Activated T-helper 1 cell treated with Interleukin-2 at 50 U/mL for 16 hours (primary cell): Measurements from ENCODE around the gene LIMCH1.
"Not testable (repeated sequence)": the region's sequence is repeated elsewhere in the genome, so short reads cannot be mapped to it uniquely, and the experiment has no call there.

ENCODE experiments used
- DNase-seq: peaks from one replicate; pipeline ENCODE4 v3.0.0-alpha.2; 2020; ENCODE audit warnings: low read depth

The LIMCH1 gene, protein sequence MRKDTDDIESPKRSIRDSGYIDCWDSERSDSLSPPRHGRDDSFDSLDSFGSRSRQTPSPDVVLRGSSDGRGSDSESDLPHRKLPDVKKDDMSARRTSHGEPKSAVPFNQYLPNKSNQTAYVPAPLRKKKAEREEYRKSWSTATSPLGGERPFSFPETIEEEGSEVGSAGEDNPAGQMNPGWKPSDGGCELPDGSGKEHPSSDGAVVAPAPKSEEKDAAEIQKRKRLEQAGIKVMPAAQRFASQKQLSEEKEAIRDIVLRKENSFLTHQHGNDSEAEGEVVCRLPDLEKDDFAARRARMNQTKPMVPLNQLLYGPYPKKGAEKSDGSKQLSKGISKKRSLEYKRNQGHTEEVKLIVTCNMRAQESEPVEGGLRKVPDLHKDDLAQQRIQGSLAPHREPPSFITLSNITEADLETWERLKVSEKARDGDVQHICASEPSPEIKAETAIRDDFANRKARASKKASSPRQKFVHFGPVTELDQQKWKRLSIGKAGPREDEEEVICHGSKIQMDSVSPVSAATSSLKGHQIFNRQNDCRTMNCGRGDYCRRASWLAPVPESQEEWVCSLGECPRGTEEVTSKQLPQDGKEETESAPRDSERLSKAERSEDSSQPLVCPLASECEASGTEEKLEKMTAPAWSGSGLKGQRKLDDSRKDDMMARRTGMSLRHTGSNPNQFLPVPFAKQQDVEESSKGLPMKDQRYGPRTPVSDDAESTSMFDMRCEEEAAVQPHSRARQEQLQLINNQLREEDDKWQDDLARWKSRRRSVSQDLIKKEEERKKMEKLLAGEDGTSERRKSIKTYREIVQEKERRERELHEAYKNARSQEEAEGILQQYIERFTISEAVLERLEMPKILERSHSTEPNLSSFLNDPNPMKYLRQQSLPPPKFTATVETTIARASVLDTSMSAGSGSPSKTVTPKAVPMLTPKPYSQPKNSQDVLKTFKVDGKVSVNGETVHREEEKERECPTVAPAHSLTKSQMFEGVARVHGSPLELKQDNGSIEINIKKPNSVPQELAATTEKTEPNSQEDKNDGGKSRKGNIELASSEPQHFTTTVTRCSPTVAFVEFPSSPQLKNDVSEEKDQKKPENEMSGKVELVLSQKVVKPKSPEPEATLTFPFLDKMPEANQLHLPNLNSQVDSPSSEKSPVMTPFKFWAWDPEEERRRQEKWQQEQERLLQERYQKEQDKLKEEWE (N-terminal part only)

GRCh38 chr4:41538017-41538733, at the start of gene LIMCH1:
Gene LIMCH1 (plus strand): TSS chr4:41538157. CDS start chr4:41605996, 67,839 bp downstream.
- no peak for DNase-seq

DNA sequence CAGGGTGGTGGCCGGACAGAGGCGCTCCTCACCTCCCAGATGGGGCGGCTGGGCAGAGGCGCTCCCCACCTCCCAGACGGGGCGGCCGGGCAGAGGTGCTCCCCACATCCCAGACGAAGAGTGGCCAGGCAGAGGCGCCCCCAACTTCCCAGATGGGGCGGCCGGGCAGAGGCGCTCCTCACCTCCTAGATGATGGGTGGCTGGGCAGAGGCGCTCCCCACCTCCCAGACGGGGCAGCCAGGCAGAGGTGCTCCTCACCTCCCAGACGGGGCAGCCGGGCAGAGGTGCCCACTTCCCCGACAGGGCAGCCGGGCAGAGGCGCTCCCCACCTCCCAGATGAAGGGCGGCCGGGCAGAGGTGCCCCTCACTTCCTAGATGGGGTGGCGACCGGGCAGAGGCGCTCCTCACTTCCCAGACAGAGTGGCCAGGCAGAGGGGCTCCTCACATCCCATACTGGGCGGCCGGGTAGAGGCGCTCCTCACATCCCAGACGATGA, 46.8 kb upstream of the LIMCH1 start:
- DNase-seq = not testable (repeated sequence)

- DNase-seq = no peak
These were observed 41.0 kb upstream of the LIMCH1 start for GRCh38 chr4:41496977-41497376.

- no peak for DNase-seq
These were observed 39.8 kb upstream of the LIMCH1 start for GRCh38 chr4:41498177-41498576.

- no peak for DNase-seq
These were observed 33.7 kb upstream of the LIMCH1 start for GRCh38 chr4:41504167-41504818.

GRCh38 chr4:41505161-41505661, 32.7 kb upstream of the LIMCH1 start:
- DNase-seq = no peak

DNA sequence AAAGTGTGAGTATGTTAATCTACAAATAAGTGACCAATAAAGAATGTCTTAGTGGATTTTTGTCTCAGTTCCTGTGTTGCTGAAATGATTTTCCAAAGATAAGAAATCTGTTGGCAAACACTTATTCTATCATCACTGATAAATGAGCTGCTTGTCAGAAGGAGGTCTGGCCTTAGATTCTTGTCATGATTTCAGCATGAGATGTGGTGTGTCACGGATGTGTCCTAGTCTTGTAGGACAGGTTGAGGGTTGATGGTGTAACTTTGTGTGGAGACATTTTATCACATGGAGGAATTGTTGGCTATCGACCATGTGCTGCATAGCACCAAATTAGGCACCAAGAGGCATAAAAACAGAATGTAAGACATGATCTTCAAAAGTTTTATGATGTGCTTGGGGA, 31.8 kb upstream of the LIMCH1 start:
- no peak for DNase-seq

GRCh38 chr4:41507291-41507947, 30.5 kb upstream of the LIMCH1 start:
- no peak for DNase-seq

- DNase-seq = no peak
These were observed 28.5 kb upstream of the LIMCH1 start for GRCh38 chr4:41509451-41509866.

DNA sequence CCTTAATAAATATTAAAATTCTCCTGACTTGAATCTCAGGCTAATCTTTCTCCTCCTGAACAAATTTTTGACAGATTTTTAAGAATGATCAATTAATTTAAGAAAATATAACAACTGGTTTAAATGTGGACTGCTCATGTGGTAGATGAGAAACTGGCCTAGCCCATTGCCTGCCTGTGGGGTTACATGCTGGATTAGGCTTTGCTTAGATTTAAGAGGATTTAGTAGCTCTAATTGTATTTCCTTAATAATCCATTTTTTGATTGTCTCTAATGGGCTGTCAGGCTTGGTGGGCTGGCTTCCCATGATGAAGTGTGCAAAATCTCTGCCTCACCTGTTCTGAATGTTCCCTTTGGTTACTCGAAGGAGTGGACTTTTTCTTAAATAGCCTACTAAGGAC, 27.8 kb upstream of the LIMCH1 start:
- no peak for DNase-seq

- no peak for DNase-seq
These were observed 25.8 kb upstream of the LIMCH1 start for GRCh38 chr4:41512136-41512535.

DNA sequence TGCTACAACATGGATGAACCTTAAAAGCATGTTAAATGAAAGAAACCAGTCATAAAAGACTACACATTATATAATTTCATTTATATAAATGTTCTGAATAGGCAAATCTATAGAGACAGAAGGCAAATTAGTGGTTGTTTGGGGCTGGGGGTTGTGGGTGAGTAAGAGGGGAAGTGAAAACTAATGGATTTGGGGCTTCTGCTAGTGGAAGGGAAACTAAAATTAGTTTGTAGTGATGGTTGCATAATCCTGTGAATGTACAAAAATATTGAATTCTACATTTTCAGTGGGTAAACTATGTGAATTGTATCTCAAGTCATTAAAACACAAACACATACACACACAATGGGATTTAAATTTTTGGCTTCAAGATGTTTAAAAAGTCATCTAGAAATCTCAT, 25.4 kb upstream of the LIMCH1 start:
- DNase-seq = no peak

- DNase-seq = no peak
These were observed 23.8 kb upstream of the LIMCH1 start for GRCh38 chr4:41514169-41514568.

- no peak for DNase-seq
These were observed 23.0 kb upstream of the LIMCH1 start for GRCh38 chr4:41514766-41515481.

DNA sequence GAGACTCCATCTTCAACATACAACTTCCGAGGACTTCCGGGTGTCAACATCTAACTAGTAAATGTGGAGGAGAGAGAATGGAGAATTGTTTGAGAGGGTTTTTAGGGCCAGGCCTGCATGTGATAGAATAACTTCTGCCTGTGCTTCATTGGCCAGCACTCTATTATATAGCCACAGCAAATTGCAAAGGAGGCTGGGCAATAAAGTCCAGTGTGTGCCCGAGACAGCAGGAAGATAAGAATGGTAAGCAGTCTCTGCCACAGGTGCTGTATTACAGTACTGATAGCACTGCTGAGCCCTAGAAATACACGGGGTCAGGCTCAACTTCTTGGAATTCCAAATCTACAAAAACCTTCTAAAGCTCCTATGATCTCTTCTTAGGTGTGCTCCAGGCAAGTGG, 20.8 kb upstream of the LIMCH1 start:
- DNase-seq = no peak

DNA sequence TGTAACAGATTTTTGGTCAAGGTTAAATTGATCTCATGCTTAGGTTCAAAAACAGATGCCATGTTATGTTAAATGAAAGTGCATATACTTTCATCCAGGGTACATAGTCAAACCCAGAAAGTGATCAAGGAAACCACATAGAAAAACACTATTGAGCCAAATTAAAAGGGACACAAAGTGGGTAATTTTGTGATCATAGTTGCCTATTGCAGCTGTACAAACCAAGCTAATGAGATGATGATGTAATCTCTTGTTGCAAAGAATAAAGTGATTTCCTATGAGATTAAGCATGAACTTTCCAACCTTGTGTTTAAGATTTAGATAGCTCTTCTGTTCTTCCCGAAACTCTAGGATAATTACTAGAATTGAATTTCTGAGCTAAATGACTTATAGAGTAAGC, 20.2 kb upstream of the LIMCH1 start:
- no peak for DNase-seq

DNA sequence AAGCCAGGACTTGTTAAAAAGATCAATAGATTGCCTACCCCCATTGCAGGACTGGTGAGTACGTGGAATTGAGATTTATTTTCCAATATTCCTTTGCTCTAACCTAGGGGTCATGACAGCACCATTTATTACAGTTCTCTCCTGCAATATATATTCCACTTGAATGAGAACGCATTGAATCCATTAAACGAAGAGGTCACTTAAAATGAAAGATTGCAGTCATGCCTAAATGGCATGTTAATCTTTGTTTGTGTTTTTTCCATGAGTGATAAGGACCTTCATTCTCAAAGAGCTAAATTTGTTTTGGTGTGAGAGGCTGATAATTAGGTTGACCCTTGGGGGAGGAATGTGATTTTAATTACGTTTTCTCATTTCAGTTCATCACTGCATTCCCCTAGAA, 13.5 kb upstream of the LIMCH1 start:
- no peak for DNase-seq

DNA sequence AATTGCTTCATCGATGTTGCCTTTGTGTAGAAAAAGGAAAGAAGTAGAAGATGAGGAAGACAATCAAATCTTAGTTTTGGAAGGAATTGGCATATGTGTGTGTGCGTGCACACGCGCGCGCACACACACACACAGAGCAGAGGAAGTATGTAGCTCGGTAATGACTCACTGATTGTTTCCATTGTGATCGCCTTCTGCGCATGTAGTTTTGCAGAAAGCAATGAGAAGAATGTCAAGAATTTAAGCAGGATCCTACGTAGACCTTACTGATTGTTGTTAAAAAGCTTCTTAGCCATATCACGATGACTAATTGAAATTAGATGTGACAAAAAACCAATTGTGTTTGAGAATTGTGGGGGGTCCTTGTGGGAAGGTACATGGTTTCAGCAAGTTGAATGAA, 12.8 kb upstream of the LIMCH1 start:
- DNase-seq = no peak

DNA sequence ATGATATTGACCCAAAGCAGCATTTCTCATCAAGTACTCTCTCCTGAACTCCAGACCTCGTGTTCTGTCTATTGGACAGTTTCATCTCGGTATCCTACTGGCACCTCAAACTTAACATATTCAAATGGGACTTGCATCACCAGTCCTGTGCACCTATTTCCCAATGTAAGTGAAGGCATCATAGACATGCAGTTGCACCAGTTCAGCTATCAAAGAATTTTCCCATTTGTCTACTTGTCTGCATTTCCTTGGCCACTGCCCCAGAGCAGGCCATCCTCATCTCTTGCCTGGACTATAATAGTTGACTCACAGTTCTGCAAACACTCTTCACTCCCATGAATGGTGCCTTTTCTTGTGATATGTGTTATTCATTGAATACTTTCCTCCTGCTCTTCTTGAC, 11.3 kb upstream of the LIMCH1 start:
- no peak for DNase-seq
